K562 (cell line): ENCODE results near the gene SORCS2. TPM values are rescaled to one million over a fixed set of nuclear protein-coding genes. Genes with fewer than 3 reads are reported as not detected.

Experiments
- ATAC-seq: fragments of 200-7000 bp; cut with Tn5 transposase; 3 replicates; pipeline ENCODE4 v1.9.1; 2020; ENCODE audit warnings: moderate library complexity
- BruUV-seq: library from RNA; stranded (reverse); fragments of 400-500 nt; replicated peaks from 2 replicates; lab custom pipeline; 2021; lab: Mats Ljungman, UMichigan
- CTCF ChIA-PET: fragments of 300-600 bp; formaldehyde crosslinking; extraction: SDS; loops from one replicate; lab custom pipeline; 2021; ENCODE audit warnings: low intra/inter-chr PET ratio; lab: Yijun Ruan, JAX
- POLR2A ChIA-PET: fragments of 300-600, 350-650 bp; sonication (Branson Sonifier 250); formaldehyde crosslinking; extraction: SDS; loops from one replicate; lab custom pipeline; 2021; ENCODE audit warnings: antibody characterized with exemption, inconsistent platforms; lab: Yijun Ruan, JAX
- DNase-seq, 4 experiments: peaks; one replicate each; pipeline versions ENCODE4 v3.0.0 to v3.0.0-alpha.2; 2011 to 2018; ENCODE audit warnings: low spot score in 3 of 4, mixed read lengths in 3 of 4; ENCODE audit errors: extremely low read depth in 1 of 4
- FAIRE-seq: peaks from 2 replicates; lab custom pipeline; 2011; peaks lifted over from hg19 to GRCh38; lab: Jason Lieb, UNC
- H2AFZ ChIP-seq: 2 replicates; pipeline ENCODE4 v1.6.0; 2011; ENCODE audit warnings: low read depth, low read length, control low read depth, inconsistent platforms
- H3K27ac ChIP-seq: fragments of 200-600 bp; 3 replicates; pipeline ENCODE4 v1.8.0; 2011; ENCODE audit warnings: low read depth, mild to moderate bottlenecking, control low read depth, inconsistent platforms, low read length, moderate library complexity, mixed read lengths; ENCODE audit errors: extremely low read depth
- H3K27me3 ChIP-seq, 2 experiments: fragments of 300-600 bp in 1 of 2; 2 replicates in 1 of 2; 3 replicates in 1 of 2; pipeline versions ENCODE4 v1.6.0 to v1.8.0; 2011; ENCODE audit warnings: inconsistent platforms in 2 of 2, low read length in 2 of 2, mild to moderate bottlenecking in 1 of 2, mixed read lengths in 1 of 2, moderate library complexity in 1 of 2; ENCODE audit not compliant: control insufficient read depth in 2 of 2, insufficient read depth in 2 of 2
- H3K36me3 ChIP-seq: fragments of 300-600 bp; 3 replicates; pipeline ENCODE4 v1.8.0; 2011; ENCODE audit warnings: mild to moderate bottlenecking, low read length, inconsistent platforms; ENCODE audit not compliant: control insufficient read depth, insufficient read depth
- H3K4me1 ChIP-seq, 2 experiments: fragments of 200-600 bp in 1 of 2; replicated peaks in 1 of 2; 2 replicates in 1 of 2; 3 replicates in 1 of 2; pipeline versions ENCODE4 v1.5.1 to v1.8.0; 2011; ENCODE audit warnings: inconsistent platforms in 2 of 2, low read length in 2 of 2, mild to moderate bottlenecking in 1 of 2, mixed read lengths in 1 of 2, moderate library complexity in 1 of 2; ENCODE audit not compliant: control insufficient read depth in 2 of 2, insufficient read depth in 2 of 2
- H3K4me2 ChIP-seq: 2 replicates; pipeline ENCODE4 v1.6.1; 2011; ENCODE audit warnings: low read length, control low read depth, inconsistent platforms, mixed read lengths; ENCODE audit not compliant: insufficient read depth
- H3K4me3 ChIP-seq: fragments of 200-600 bp; sonication (generic), shearing (Covaris generic); 2 replicates; pipeline ENCODE4 v1.5.1; 2016; ENCODE audit warnings: control low read depth, inconsistent platforms
- H3K79me2 ChIP-seq: fragments of 200-600 bp; 3 replicates; pipeline ENCODE4 v1.8.0; 2011; ENCODE audit warnings: low read length, inconsistent platforms; ENCODE audit not compliant: control insufficient read depth, insufficient read depth
- H3K9ac ChIP-seq, 2 experiments: 2 replicates each; pipeline versions ENCODE4 v1.6.0 to v1.6.1; 2011; ENCODE audit warnings: low read depth in 2 of 2, low read length in 2 of 2, control low read depth in 1 of 2, inconsistent platforms in 1 of 2, mild to moderate bottlenecking in 1 of 2, mixed read lengths in 1 of 2; ENCODE audit not compliant: insufficient read depth in 1 of 2
- H3K9me1 ChIP-seq: one replicate; pipeline ENCODE4 v1.6.0; 2011; ENCODE audit warnings: inconsistent platforms, mild to moderate bottlenecking, low read length, moderate library complexity; ENCODE audit not compliant: control insufficient read depth, insufficient read depth
- H3K9me3 ChIP-seq: replicated peaks from 2 replicates; pipeline ENCODE4 v1.5.1; 2011; ENCODE audit warnings: low read depth, low read length, inconsistent platforms; ENCODE audit not compliant: control insufficient read depth, insufficient read depth
- H4K20me1 ChIP-seq: replicated peaks from 2 replicates; pipeline ENCODE4 v1.6.1; 2011; ENCODE audit warnings: low read length, inconsistent platforms, mixed read lengths; ENCODE audit not compliant: control insufficient read depth, insufficient read depth
- AFF1 ChIP-seq, 2 experiments: fragments of 450-650 bp; IDR thresholded peaks; 2 replicates each; pipeline ENCODE4 v1.6.1; 2018; ENCODE audit warnings: mild to moderate bottlenecking in 2 of 2, low read depth in 1 of 2; ENCODE audit not compliant: partially characterized antibody in 2 of 2
- CHD1 ChIP-seq: fragments of 200-600 bp; sonication (generic); IDR thresholded peaks from one replicate; pipeline ENCODE4 v1.6.1; 2012; ENCODE audit warnings: mild to moderate bottlenecking, moderate library complexity, low read length, inconsistent platforms
- CUX1 ChIP-seq: fragments of 200-800 bp; sonication (Bioruptor generic); IDR thresholded peaks from 2 replicates; pipeline ENCODE4 v1.6.1; 2016; ENCODE audit warnings: missing genetic modification characterization, missing compliant biosample characterization
- KLF1 ChIP-seq: fragments of 450-650 bp; IDR thresholded peaks from 2 replicates; pipeline ENCODE4 v1.6.1; 2016; ENCODE audit warnings: missing genetic modification characterization, missing compliant biosample characterization
- SP1 ChIP-seq: sonication (generic); formaldehyde crosslinking; IDR thresholded peaks from 2 replicates; pipeline ENCODE4 v1.8.1; 2022; ENCODE audit warnings: mild to moderate bottlenecking, missing genetic modification reagents
- TFE3 ChIP-seq: fragments of 450-650 bp; formaldehyde crosslinking; IDR thresholded peaks from 2 replicates; pipeline ENCODE4 v1.4.0; 2020; ENCODE audit warnings: mild to moderate bottlenecking, mixed read lengths
- WHSC1 ChIP-seq: IDR thresholded peaks from one replicate; pipeline ENCODE4 v1.6.1; 2012; ENCODE audit warnings: low read length, control low read depth, inconsistent platforms
- ZNF121 ChIP-seq: sonication (generic); formaldehyde crosslinking; conservative IDR thresholded peaks from 2 replicates; pipeline ENCODE4 v1.8.0; 2022; ENCODE audit warnings: missing genetic modification reagents
- ZNF431 ChIP-seq: sonication (generic); formaldehyde crosslinking; IDR thresholded peaks from 2 replicates; pipeline ENCODE4 v1.8.0; 2022; ENCODE audit warnings: mild to moderate bottlenecking, missing genetic modification reagents
- ZNF655 ChIP-seq: fragments of 250-450 bp; sonication (Bioruptor Pico); IDR thresholded peaks from 2 replicates; pipeline ENCODE4 v1.5.0; 2021
- WGBS: fragments of 100-300 bp; shearing (Covaris generic); methylation state at CpG from one replicate; pipeline ENCODE4 v1.1.6; 2016; ENCODE audit warnings: low coverage, mixed read lengths; ENCODE audit not compliant: insufficient coverage; ENCODE audit errors: missing lambda C conversion rate; 5-methylcytosine and 5-hydroxymethylcytosine counted together
- in situ Hi-C: fragments of 300-500 bp; cut with MboI; formaldehyde crosslinking; loops from 4 replicates; pipeline ENCODE4 v1.15.0; 2018; ENCODE audit warnings: inconsistent platforms, mixed read lengths
- intact Hi-C: fragments of 100-400 bp; cut with micrococcal nuclease; formaldehyde crosslinking; loops from 2 replicates; pipeline ENCODE4 v1.14.2; 2022
- polyA plus RNA-seq, 8 experiments: library from polyadenylated mRNA; depleted of rRNA in 4 of 8; stranded (reverse) in 5 of 8; unstranded in 3 of 8; fragments of >200 nt; fragmentation: Nextera tagmentation in 2 of 8; fragmentation: Illumina TruSeq in 1 of 8; extraction: Ambion mirVana in 2 of 8; extraction: Trizol in 1 of 8; gene quantifications; 2 replicates each; pipeline versions ENCODE4 v1.2.1 to v1.2.3, GENCODE V29; 2011 to 2014; ENCODE audit warnings: inconsistent platforms in 1 of 8, missing spikeins in 1 of 8
- total RNA-seq, 7 experiments: library from RNA; depleted of rRNA in 6 of 7; stranded (reverse); fragments of >200 nt in 6 of 7; fragmentation: Illumina TruSeq in 2 of 7; extraction: Trizol in 2 of 7; gene quantifications; 2 replicates each; pipeline versions ENCODE4 v1.2.1 to v1.2.3, GENCODE V29; 2011 to 2021; ENCODE audit warnings: low replicate concordance in 1 of 7

SORCS2 gene
- total and polyA plus RNA-seq, 9 of the 15 experiments (the other 6 are each of a cell fraction or from before 2014, with no cell fraction given) = not detected

- Histone ChIP-seq H3K27me3 (peaks cover 0 to 47% of the 10 kb centered on the region in 2 experiments; a peak in 3 of 5 replicates), H3K4me1 (no peaks in the 10 kb centered on the region), H2AFZ (no peak overlapping the region), H3K9me3 (no peaks in the 10 kb centered on the region), H3K9me1 (no peaks in the 10 kb centered on the region), H3K27ac (no peak overlapping the region), H3K9ac (no peak overlapping the region), H3K79me2 (no peaks in the 10 kb centered on the region), H3K4me2 (no peak overlapping the region), H4K20me1 (peaks cover 3% of the 10 kb centered on the region; the same call in 1 of the 2 replicates), H3K36me3 (no peaks in the 10 kb centered on the region), H3K4me3 (no peak overlapping the region)
- no peak for FAIRE-seq
- WGBS = 0% methylated on average over 7 of the region's 8 CpGs
- BruUV-seq = no TSS peak
- DNase-seq = no peak
- ATAC-seq = peak; percentile 51
- intact Hi-C loops = no loop called here
- POLR2A ChIA-PET = interaction anchor here (0.9 to 1.2 kb wide), 2 partner anchors 14 to 17 kb away, joined by 3 to 5 read pairs; no protein-coding TSS in a partner anchor
- CTCF ChIA-PET = no interaction called here
- in situ Hi-C loops = no loop called here
- TF ChIP-seq KLF1 (tag) (no peak), SP1 (CRISPR knock-in tag) (no peak), ZNF121 (no peak), ZNF655 (CRISPR knock-in tag) (no peak), ZNF431 (CRISPR knock-in tag) (no peak), AFF1 (IDR thresholded peaks at IDR 0.05; ENCODE audit: low read depth in 1 of 2, partially characterized antibody in 2 of 2) (no peak), CHD1 (no peak), TFE3 (CRISPR knock-in tag) (no peak), CUX1 (no peak), WHSC1 (no peak)
Observed at GRCh38 chr4:7705062-7705461, 512.7 kb downstream of the SORCS2 start.
